RWPE2 (cell line): ENCODE results near the gene PIAS3.

Source experiments
- ATAC-seq: fragments of 200-7000 bp; cut with Tn5 transposase; 3 replicates; pipeline ENCODE4 v1.9.1; 2021; ENCODE audit warnings: low read depth
- DNase-seq: peaks from one replicate; pipeline ENCODE4 v3.0.0-alpha.2; 2020; ENCODE audit warnings: low spot score
- H3K27ac ChIP-seq: fragments of 450-650 bp; 2 replicates; pipeline ENCODE4 v1.5.1; 2017; ENCODE audit warnings: mild to moderate bottlenecking; ENCODE audit not compliant: poor library complexity, severe bottlenecking
- H3K27me3 ChIP-seq: fragments of 250-450 bp; sonication (Bioruptor Pico); 2 replicates; pipeline ENCODE4 v1.5.1; 2021; ENCODE audit warnings: mild to moderate bottlenecking, moderate library complexity; ENCODE audit not compliant: insufficient read depth, poor library complexity, severe bottlenecking
- H3K36me3 ChIP-seq: fragments of 250-450 bp; sonication (Bioruptor Pico); 2 replicates; pipeline ENCODE4 v1.5.1; 2020; ENCODE audit warnings: low read depth, mild to moderate bottlenecking, moderate library complexity
- H3K4me1 ChIP-seq: fragments of 250-450 bp; sonication (Bioruptor Pico); 2 replicates; pipeline ENCODE4 v1.5.1; 2021; ENCODE audit warnings: mild to moderate bottlenecking, moderate library complexity; ENCODE audit not compliant: insufficient read depth, poor library complexity, severe bottlenecking
- H3K4me3 ChIP-seq: fragments of 250-450 bp; sonication (Bioruptor Pico); 2 replicates; pipeline ENCODE4 v1.5.1; 2021; ENCODE audit warnings: mild to moderate bottlenecking, moderate library complexity; ENCODE audit not compliant: severe bottlenecking
- H3K9me3 ChIP-seq: fragments of 250-450 bp; sonication (Bioruptor Pico); 2 replicates; pipeline ENCODE4 v1.5.1; 2021; ENCODE audit warnings: mild to moderate bottlenecking, moderate library complexity; ENCODE audit not compliant: severe bottlenecking
- CTCF ChIP-seq: fragments of 450-650 bp; IDR thresholded peaks from one replicate; pipeline ENCODE4 v1.5.1; 2017; ENCODE audit warnings: mild to moderate bottlenecking, moderate library complexity; ENCODE audit not compliant: poor library complexity, severe bottlenecking

Gene PIAS3

GRCh38 chr1:145868232-145868631, 9.4 kb upstream of the PIAS3 start:
- H3K4me1 ChIP-seq, result no peaks in the 10 kb centered on the region
- H3K27me3 ChIP-seq, result no peaks in the 10 kb centered on the region
- no peak for DNase-seq
- no peak for ATAC-seq
- H3K9me3 ChIP-seq, result no peaks in the 10 kb centered on the region
- TF ChIP-seq CTCF, result no peak
- no peak overlapping the region for H3K4me3 ChIP-seq
- H3K27ac ChIP-seq, result no peak overlapping the region
- H3K36me3 ChIP-seq, result no peaks in the 10 kb centered on the region

- ATAC-seq (no peak), DNase-seq (no peak)
- no peaks in the 10 kb centered on the region for H3K4me1 ChIP-seq
- no peak for TF ChIP-seq CTCF
- no peaks in the 10 kb centered on the region for H3K27me3 ChIP-seq
- H3K36me3 ChIP-seq, result no peaks in the 10 kb centered on the region
- no peak overlapping the region for H3K4me3 ChIP-seq
- H3K27ac ChIP-seq, result no peak overlapping the region
- no peaks in the 10 kb centered on the region for H3K9me3 ChIP-seq
These were observed 4.6 kb upstream of the PIAS3 start for GRCh38 chr1:145863282-145864018.

GRCh38 chr1:145859491-145860023, 676 bp upstream of the PIAS3 start:
- TF ChIP-seq CTCF, result no peak
- Histone ChIP-seq H3K4me3 (peak overlapping the region; percentile 81), H3K36me3 (peaks cover 25% of the 10 kb centered on the region), H3K9me3 (no peaks in the 10 kb centered on the region), H3K4me1 (no peaks in the 10 kb centered on the region), H3K27ac (peak overlapping the region; percentile 56), H3K27me3 (no peaks in the 10 kb centered on the region)
- DNase-seq (peak; percentile 88), ATAC-seq (peak; percentile 81)

GRCh38 chr1:145858238-145858900, 512 bp downstream of the PIAS3 start:
- Histone ChIP-seq H3K4me1 (no peaks in the 10 kb centered on the region), H3K36me3 (peaks cover 36% of the 10 kb centered on the region), H3K4me3 (peak overlapping the region; percentile 81), H3K9me3 (no peaks in the 10 kb centered on the region), H3K27ac (peak overlapping the region; percentile 56), H3K27me3 (no peaks in the 10 kb centered on the region)
- DNase-seq (no peak), ATAC-seq (peak; percentile 13)
- TF ChIP-seq CTCF, result no peak
